Small intestine (tissue), 7 donors: Measurements from ENCODE around the gene FYB1. TPM values are rescaled to one million over a fixed set of nuclear protein-coding genes. Genes with fewer than 3 reads are reported as not detected.

Source experiments
- DNase-seq, 2 donors: peaks; one replicate each; pipeline versions ENCODE4 v3.0.0 to v3.0.0-alpha.2; 2013
- FAIRE-seq: peaks from 2 replicates; lab custom pipeline; 2012; peaks lifted over from hg19 to GRCh38; lab: Jason Lieb, UNC
- H3K27ac ChIP-seq, 3 donors: one replicate each; pipeline ENCODE4 v1.5.1; 2013; ENCODE audit warnings: low read length in 2 of 3, mild to moderate bottlenecking in 2 of 3, control low read depth in 1 of 3, inconsistent platforms in 1 of 3, low read depth in 1 of 3, moderate library complexity in 1 of 3
- H3K27me3 ChIP-seq, 3 donors: one replicate each; pipeline ENCODE4 v1.6.1; 2013; ENCODE audit warnings: low read length in 3 of 3, inconsistent platforms in 1 of 3; ENCODE audit not compliant: control insufficient read depth in 3 of 3, insufficient read depth in 3 of 3
- H3K36me3 ChIP-seq, 3 donors: one replicate each; pipeline ENCODE4 v1.6.1; 2013; ENCODE audit warnings: low read length in 3 of 3, inconsistent platforms in 1 of 3, low read depth in 1 of 3, mild to moderate bottlenecking in 1 of 3, moderate library complexity in 1 of 3; ENCODE audit not compliant: control insufficient read depth in 3 of 3, insufficient read depth in 2 of 3
- H3K4me1 ChIP-seq, 3 donors: one replicate each; pipeline ENCODE4 v1.6.1; 2013; ENCODE audit warnings: low read length in 2 of 3, inconsistent platforms in 1 of 3, low read depth in 1 of 3, mild to moderate bottlenecking in 1 of 3, moderate library complexity in 1 of 3; ENCODE audit not compliant: control insufficient read depth in 3 of 3, insufficient read depth in 2 of 3
- H3K4me3 ChIP-seq, 3 donors: one replicate each; pipeline ENCODE4 v1.5.1; 2013; ENCODE audit warnings: low read length in 3 of 3, control low read depth in 1 of 3, inconsistent platforms in 1 of 3, low read depth in 1 of 3, mild to moderate bottlenecking in 1 of 3, moderate library complexity in 1 of 3
- H3K9me3 ChIP-seq, 2 donors: one replicate each; pipeline ENCODE4 v1.6.1; 2013; ENCODE audit warnings: low read depth in 1 of 2, low read length in 1 of 2; ENCODE audit not compliant: control insufficient read depth in 2 of 2, insufficient read depth in 1 of 2
- WGBS, 3 donors: extraction: QIAGEN DNeasy Blood & Tissue Kit; methylation state at CpG; one replicate each; pipeline ENCODE4 v1.1.7; 2013; 5-methylcytosine and 5-hydroxymethylcytosine counted together
- polyA plus RNA-seq, 4 donors: library from polyadenylated mRNA; stranded (reverse) in 3 of 4; unstranded in 1 of 4; fragments of 200-250 nt in 3 of 4; fragments of 120-200 nt in 1 of 4; gene quantifications; one replicate each; pipeline versions ENCODE4 v1.2.1 to v1.2.3, GENCODE V29; 2013
- donor health status: healthy with polysubstance abuse.
- donor health status: control.
- donor health status: control.
- donor health status: Bipolar disorder and iron deficiency.
- donor health status: healthy.

Gene FYB1
- polyA plus RNA-seq, 4 donors: 3.5 to 12.4 (median 4.9) TPM

- Histone ChIP-seq H3K9me3 (no peaks in the 10 kb centered on the region), H3K27ac (no peak overlapping the region), H3K4me3 (no peak overlapping the region), H3K4me1 (peaks cover 0 to 3% (median 0%) of the 10 kb centered on the region in 3 donors), H3K36me3 (no peaks in the 10 kb centered on the region), H3K27me3 (no peaks in the 10 kb centered on the region)
- no peak for FAIRE-seq
- WGBS, 3 donors: 49 to 66% (median 65%) methylated on average over 1 of the region's 1 CpG
- no peak for DNase-seq
Measured at GRCh38 chr5:39106322-39106721, 113.0 kb downstream of the FYB1 start.

- no peak overlapping the region for H3K4me3 ChIP-seq
- FAIRE-seq (no peak), DNase-seq (no peak)
- no peaks in the 10 kb centered on the region for H3K27me3 ChIP-seq
- H3K9me3 ChIP-seq: no peaks in the 10 kb centered on the region
- H3K4me1 ChIP-seq: peaks cover 0 to 3% (median 0%) of the 10 kb centered on the region in 3 donors
- 62 to 75% (median 69%) methylated on average over 1 of the region's 1 CpG for WGBS, 3 donors
- no peaks in the 10 kb centered on the region for H3K36me3 ChIP-seq
- H3K27ac ChIP-seq: no peak overlapping the region
Measured at GRCh38 chr5:39104221-39104620, 115.1 kb downstream of the FYB1 start.

- Histone ChIP-seq H3K27me3 (no peaks in the 10 kb centered on the region), H3K9me3 (no peaks in the 10 kb centered on the region), H3K4me1 (peaks cover 0 to 3% (median 0%) of the 10 kb centered on the region in 3 donors), H3K27ac (no peak overlapping the region), H3K4me3 (no peak overlapping the region), H3K36me3 (no peaks in the 10 kb centered on the region)
- 82 to 90% (median 82%) methylated on average over 4 of the region's 4 CpGs for WGBS, 3 donors
- FAIRE-seq (no peak), DNase-seq (no peak)
Measured at GRCh38 chr5:39102684-39103155, 116.6 kb downstream of the FYB1 start.

- H3K36me3 ChIP-seq: no peaks in the 10 kb centered on the region
- no peak overlapping the region for H3K4me3 ChIP-seq
- H3K27ac ChIP-seq: peak overlapping the region in 1 of 3 donors; percentile 12
- no peaks in the 10 kb centered on the region for H3K9me3 ChIP-seq
- peaks cover 0 to 3% (median 0%) of the 10 kb centered on the region in 3 donors for H3K4me1 ChIP-seq
- DNase-seq: no peak
- no peak for FAIRE-seq
- 70 to 79% (median 78%) methylated on average over 7 of the region's 7 CpGs for WGBS, 3 donors
- H3K27me3 ChIP-seq: no peaks in the 10 kb centered on the region
Measured at GRCh38 chr5:39100851-39101396, 118.4 kb downstream of the FYB1 start.

- Histone ChIP-seq H3K9me3 (no peaks in the 10 kb centered on the region), H3K27me3 (no peaks in the 10 kb centered on the region), H3K4me1 (peaks cover 0 to 3% (median 0%) of the 10 kb centered on the region in 3 donors), H3K36me3 (no peaks in the 10 kb centered on the region), H3K4me3 (no peak overlapping the region), H3K27ac (no peak overlapping the region)
- WGBS, 3 donors: 78 to 89% (median 83%) methylated on average over 6 of the region's 6 CpGs
- no peak for DNase-seq
- FAIRE-seq: no peak
Measured at GRCh38 chr5:39100301-39100850, 119.0 kb downstream of the FYB1 start.

GRCh38 chr5:39099831-39100230 is 119.5 kb downstream of the FYB1 start:
- no peaks in the 10 kb centered on the region for H3K27me3 ChIP-seq
- peaks cover 0 to 3% (median 0%) of the 10 kb centered on the region in 3 donors for H3K4me1 ChIP-seq
- H3K9me3 ChIP-seq: no peaks in the 10 kb centered on the region
- no peak for DNase-seq
- H3K27ac ChIP-seq: no peak overlapping the region
- no peaks in the 10 kb centered on the region for H3K36me3 ChIP-seq
- H3K4me3 ChIP-seq: no peak overlapping the region
- no peak for FAIRE-seq

GRCh38 chr5:39093352-39093751 is 126.0 kb downstream of the FYB1 start:
- WGBS, 3 donors: 43 to 65% (median 59%) methylated on average over 1 of the region's 1 CpG
- no peak for FAIRE-seq

GRCh38 chr5:39092581-39093351 is 126.6 kb downstream of the FYB1 start:
- DNase-seq (peak in 1 of 2 donors; percentile 25), FAIRE-seq (no peak)
- Histone ChIP-seq H3K27me3 (no peaks in the 10 kb centered on the region), H3K27ac (no peak overlapping the region), H3K4me3 (no peak overlapping the region), H3K36me3 (no peaks in the 10 kb centered on the region), H3K9me3 (no peaks in the 10 kb centered on the region), H3K4me1 (peaks cover 0 to 8% (median 0%) of the 10 kb centered on the region in 3 donors)
- 43 to 59% (median 50%) methylated on average over 4 of the region's 4 CpGs for WGBS, 3 donors

More at GRCh38 chr5:39093352-39093751, 126.0 kb downstream of the FYB1 start:
- Histone ChIP-seq H3K27me3 (no peaks in the 10 kb centered on the region), H3K4me1 (peaks cover 0 to 8% (median 0%) of the 10 kb centered on the region in 3 donors), H3K27ac (no peak overlapping the region), H3K36me3 (no peaks in the 10 kb centered on the region), H3K9me3 (no peaks in the 10 kb centered on the region), H3K4me3 (no peak overlapping the region)
- DNase-seq: no peak
